HG03575 (cell line): ENCODE data around the gene FOXP3.

Experiments used
- ATAC-seq: cut with Tn5 transposase; IDR thresholded peaks from one replicate; pipeline ENCODE4 v1.9.1; 2021; ENCODE audit not compliant: unreplicated experiment, insufficient number of reproducible peaks, low FRiP score; ENCODE audit errors: extremely low read depth

The FOXP3 gene

DNA sequence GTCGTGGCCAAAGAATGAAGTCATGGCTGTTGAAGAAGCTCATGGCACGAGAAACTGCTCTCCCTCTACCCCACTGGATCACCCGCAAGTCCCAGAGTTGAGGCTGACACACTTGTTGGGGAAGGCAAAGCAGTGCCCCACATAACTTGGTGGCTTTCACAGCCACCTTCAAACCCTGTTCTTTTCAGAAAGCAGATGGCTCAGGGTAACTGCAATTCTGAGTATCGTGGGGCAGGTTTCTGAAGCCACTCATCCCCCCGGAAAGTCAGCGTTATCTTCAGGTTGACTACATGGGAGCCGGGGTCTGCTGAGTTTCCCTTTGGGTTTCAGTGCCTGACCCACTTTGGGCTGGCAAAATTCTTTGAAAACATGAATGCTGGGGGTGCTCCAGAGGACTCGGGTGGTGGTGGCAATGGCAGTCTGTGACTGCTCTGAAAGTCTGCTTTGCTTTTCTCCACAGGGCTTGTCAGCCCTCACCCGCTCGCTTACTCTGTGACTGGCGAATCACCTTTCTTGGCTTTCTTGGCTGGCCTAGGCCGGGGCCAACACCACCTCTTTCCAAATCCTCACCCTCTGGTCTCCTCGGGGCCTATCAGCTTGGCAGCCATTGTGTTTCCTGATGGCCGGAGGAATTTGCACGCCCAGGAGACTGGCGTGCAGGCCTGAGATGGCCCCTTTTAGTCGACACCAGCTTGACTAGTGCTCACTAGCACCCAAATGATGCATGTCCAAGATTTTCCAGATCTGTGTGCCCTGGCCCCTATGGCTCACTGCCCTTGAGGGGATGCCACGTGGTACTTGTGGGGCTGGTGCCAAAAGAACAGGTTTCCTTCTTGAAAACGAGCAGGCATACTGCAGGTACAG lies 12.4 kb upstream of the FOXP3 start:
- no peak for ATAC-seq

DNA sequence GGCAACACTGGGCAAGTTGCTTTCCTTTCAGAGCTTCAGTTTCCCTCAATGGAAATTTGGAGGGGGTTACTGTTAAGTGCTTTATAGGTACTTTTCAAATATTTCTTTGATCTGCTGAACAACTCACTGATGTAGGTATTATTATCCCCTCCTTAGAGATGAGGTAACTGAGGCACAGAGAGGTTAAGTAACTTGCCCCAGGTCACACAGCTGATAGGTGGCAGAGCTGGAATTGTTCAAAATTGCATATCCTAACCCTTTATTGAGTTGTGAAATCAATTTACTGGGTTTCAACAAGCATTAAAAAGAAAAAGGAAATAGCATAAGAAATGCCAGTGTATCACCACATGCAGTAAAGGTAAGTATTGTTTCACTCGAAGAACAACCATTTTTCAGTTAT lies 11.7 kb upstream of the FOXP3 start:
- no peak for ATAC-seq

DNA sequence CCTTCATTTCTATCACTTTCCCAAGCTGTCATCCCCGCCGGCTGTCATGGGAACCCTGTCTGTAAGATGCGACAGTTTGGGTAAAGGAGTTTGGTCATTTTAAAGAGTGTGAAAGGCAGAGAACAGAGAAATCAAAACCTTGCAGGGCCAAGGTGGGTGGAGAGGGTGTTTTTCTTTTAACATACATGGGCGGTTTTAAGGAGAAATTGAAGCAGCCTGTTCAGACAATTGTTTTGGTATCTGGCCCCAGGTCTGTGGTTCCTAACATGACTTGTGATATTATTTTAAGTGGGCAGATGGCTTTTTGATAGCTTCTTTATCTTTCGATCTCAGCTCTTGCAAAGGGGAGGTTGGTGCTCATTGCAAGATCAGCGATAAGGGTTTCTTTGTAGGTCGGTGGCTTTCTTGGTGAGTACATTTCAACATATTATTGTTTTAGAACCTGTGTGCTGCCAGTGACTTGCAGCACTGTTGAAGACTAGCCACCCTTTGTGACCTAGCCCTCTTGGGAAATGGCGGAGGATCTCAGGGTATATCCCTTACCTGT lies 8.7 kb upstream of the FOXP3 start:
- no peak for ATAC-seq

GRCh38 chrX:49272421-49272820 lies 7.9 kb upstream of the FOXP3 start:
- no peak for ATAC-seq

GRCh38 chrX:49271341-49271740 lies 6.8 kb upstream of the FOXP3 start:
- no peak for ATAC-seq

DNA sequence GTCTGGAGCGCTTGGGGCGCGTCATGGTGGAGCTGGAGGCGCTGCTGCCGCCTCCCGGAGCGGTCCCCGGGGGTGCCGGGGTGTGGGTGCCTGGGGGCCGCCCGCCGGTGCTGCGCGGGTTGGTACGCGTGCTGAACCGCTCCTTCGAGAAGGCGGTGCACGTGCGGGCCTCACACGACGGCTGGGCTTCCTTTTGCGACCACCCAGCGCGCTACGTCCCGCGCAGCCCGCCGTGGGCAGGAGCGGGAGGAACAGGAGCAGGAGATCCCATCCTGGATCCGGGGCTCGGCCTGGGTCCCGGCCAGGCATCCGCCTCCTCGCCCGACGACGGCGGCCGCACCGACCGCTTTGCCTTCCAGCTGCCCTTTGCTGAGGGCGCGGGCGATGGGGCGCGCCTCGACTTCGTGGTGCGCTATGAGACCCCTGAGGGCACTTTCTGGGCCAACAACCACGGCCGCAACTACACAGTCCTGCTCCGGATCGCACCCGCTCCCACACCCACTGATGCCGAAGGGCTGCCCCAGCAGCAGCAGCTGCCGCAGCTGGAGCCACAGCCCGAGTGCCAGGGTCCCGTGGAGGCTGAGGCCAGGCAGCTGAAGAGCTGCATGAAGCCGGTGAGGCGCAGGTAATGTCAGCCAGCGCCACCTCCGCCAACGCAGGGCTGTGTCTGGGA lies 5.9 kb upstream of the FOXP3 start:
- no peak for ATAC-seq

GRCh38 chrX:49269767-49270248 lies 5.3 kb upstream of the FOXP3 start, which contains the start of gene PPP1R3F:
Gene PPP1R3F (plus strand): TSS chrX:49269793. CDS start chrX:49269870, 77 bp downstream.
- no peak for ATAC-seq

- ATAC-seq, result peak; percentile 85
These were observed 4.7 kb upstream of the FOXP3 start for GRCh38 chrX:49269010-49269766.

GRCh38 chrX:49268702-49269009 lies 4.1 kb upstream of the FOXP3 start:
- ATAC-seq, result no peak

DNA sequence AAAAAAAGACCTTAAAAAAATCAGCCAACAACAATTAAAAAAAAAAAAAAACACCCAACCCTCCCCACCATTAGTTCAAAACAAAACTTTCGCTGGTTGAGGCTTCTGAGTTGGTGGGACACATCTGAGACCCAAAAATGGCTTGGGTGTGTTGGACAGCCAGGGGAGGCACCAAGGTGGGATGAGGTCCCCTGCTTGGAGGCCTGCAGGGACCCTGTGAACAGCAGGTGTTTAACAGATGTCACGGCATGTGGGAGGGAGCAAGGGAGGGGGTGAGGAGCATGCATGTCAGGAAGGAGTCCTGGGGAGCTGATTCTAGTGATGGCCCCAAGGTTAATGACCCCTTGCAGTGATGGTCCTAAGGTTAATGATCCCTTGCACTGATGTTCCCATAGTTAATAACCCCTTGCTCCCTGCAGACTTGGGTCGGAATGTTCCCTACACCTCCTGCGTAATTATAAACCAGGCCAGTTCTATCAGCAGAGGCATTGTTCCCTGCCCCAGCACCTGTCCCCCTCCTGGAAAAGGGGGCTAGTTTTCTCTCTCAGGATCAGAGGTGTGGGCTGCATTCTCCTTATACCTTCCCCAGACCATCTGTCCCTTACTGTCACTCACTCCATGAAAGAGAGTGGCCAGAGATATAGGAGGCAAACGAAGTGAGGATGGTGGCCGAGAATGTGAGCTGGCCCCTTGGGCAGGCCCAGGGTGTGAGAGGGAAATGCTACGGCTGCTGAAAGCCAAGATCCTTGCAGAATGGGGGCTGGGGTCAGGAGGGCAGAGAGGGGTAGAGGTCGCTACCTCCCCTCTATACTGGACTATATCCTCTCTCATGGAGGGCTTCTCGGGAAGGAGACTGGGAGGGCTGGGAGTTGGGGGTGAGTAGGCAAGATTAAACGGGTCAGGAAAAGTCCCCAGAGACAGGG lies 2.3 kb upstream of the FOXP3 start:
- no peak for ATAC-seq

DNA sequence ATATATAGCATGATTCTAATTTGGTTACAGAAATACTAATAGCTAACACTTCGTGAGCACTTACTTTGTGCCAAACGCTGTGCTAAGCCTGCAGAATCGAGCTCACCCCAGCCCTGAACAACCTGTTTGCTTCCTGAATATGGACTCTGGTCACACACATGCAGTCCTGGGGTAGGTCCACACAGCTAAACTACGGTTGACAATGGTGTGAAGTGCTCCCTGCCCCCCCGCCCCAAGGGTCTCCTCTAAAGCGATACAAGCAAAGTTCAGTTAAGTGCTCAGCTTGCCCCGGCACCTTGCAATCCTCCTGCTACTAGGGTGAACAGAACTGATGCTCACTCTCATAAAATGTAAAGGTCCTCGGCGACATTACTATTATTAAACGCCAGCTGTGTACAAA lies 879 bp downstream of the FOXP3 start:
- no peak for ATAC-seq

DNA sequence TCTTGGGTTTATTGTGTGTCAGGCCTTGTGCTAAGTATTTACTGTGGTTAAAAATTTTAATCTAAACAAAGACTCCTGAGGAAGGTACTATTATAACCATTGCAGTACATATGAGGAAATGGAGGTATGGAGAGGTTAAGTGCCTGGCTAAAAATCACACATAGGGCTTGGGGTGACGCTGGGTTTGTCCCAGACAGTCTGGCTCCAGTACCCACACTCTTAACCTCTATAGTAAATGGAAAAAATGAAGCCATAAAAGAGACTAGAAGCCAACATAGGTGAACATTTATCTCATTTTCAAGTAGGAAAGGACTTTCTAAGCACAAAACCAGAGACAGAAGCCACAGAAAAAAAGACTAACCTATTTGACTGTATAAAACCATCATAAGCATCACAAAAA lies 1.9 kb downstream of the FOXP3 start:
- no peak for ATAC-seq

DNA sequence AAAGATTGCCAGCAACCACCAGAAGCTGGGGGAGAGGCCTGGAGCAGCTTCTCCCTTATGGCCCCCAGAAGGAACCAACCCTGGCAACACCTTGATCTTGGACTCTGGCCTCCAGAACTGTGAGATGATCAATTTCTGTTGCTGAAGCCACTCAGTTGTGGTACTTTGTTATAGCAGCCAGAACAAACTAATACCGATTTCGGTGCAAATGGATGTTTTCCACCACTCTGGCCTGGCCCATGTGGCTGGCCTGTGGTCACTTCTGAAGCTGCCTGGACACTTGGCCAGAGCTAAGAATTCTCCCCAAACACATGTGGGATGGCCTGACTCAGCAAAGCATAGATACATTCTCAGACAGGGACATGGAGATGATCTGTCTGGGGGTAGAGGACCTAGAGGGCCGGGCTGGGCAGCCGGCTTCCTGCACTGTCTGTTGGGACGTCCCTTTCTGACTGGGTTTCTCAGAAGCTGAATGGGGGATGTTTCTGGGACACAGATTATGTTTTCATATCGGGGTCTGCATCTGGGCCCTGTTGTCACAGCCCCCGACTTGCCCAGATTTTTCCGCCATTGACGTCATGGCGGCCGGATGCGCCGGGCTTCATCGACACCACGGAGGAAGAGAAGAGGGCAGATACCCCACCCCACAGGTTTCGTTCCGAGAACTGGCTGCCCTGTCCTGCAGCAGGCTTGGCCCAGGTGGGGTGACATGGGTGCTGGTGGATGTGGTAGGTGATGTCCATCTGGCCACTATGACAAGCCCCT lies 4.1 kb downstream of the FOXP3 start:
- no peak for ATAC-seq

DNA sequence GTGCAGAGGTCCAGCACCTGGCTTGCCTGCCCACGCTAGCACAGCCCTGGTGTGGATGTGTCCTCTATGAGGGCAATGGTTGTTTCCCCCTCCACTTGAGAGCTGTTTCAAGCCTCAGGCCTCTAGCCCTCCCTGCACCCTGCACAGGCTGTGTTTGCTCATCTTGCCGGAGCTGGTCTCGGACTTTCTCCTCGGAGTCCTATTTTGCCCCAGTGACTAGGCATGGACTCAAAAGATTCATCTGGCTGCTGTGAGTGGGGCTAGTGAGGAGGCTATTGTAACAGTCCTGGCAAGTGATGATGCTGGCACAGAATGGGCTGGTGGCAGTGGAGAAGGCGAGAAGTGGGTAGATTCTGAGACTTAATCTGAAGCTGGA lies 5.8 kb downstream of the FOXP3 start:
- ATAC-seq, result no peak

GRCh38 chrX:49257846-49258748 lies 6.4 kb downstream of the FOXP3 start:
- ATAC-seq, result no peak

DNA sequence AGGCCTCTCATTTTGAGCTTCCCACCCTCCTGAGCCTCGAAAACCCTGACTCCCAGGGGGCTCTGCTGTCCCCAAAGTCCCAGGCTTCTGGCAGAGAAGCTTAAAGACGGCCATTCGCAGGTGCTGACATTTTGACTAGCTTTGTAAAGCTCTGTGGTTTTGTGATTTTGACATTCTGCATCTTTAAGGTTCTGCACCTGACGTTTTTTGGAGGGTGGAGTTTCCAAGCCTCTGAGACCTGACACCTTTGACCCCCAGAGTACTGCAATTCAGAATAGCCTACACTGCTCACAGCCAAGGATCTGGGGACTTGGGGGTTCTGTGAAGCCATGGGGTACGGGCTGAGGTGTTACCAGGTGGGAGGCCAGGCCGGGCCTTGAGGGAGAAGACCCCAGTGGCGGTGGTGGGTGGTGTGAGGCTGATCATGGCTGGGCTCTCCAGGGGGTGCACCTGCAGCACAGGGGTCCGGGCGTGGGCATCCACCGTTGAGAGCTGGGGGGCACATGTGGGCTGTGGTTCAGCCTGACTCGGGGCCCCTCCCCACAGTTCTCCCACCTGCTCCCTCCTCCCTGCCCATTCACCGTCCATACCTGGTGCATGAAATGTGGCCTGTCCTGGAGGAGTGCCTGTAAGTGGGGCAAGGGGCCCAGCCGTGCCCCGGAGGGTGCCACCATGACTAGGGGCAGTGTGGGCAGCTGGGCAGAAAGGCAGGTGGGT lies 7.3 kb downstream of the FOXP3 start:
- no peak for ATAC-seq
